GM21390 (cell line): ENCODE data around the gene KCNT1.

Experiments used
- ATAC-seq: cut with Tn5 transposase; IDR thresholded peaks from one replicate; pipeline ENCODE4 v1.9.1; 2021; ENCODE audit not compliant: unreplicated experiment

The KCNT1 gene

GRCh38 chr9:135744333-135745070 lies 42.5 kb downstream of the KCNT1 start:
- no peak for ATAC-seq

- no peak for ATAC-seq
These were observed 43.2 kb downstream of the KCNT1 start for GRCh38 chr9:135745189-135745588.

- no peak for ATAC-seq
These were observed 43.8 kb downstream of the KCNT1 start for GRCh38 chr9:135745686-135746324.

- ATAC-seq: no peak
These were observed 44.6 kb downstream of the KCNT1 start for GRCh38 chr9:135746565-135746964.

GRCh38 chr9:135747311-135747710 lies 45.3 kb downstream of the KCNT1 start:
- no peak for ATAC-seq

GRCh38 chr9:135748676-135749075 lies 46.7 kb downstream of the KCNT1 start:
- ATAC-seq: no peak

- no peak for ATAC-seq
These were observed 47.4 kb downstream of the KCNT1 start for GRCh38 chr9:135749171-135750045.

GRCh38 chr9:135750786-135751185 lies 48.8 kb downstream of the KCNT1 start:
- no peak for ATAC-seq

- no peak for ATAC-seq
These were observed 49.5 kb downstream of the KCNT1 start for GRCh38 chr9:135751501-135751900.

- ATAC-seq: no peak
These were observed 50.6 kb downstream of the KCNT1 start for GRCh38 chr9:135752281-135753204.

- no peak for ATAC-seq
These were observed 51.6 kb downstream of the KCNT1 start for GRCh38 chr9:135753391-135754105.

GRCh38 chr9:135756576-135756975 lies 54.6 kb downstream of the KCNT1 start:
- ATAC-seq: no peak

- no peak for ATAC-seq
These were observed 55.4 kb downstream of the KCNT1 start for GRCh38 chr9:135757356-135757755.

- ATAC-seq: no peak
These were observed 56.1 kb downstream of the KCNT1 start for GRCh38 chr9:135758056-135758455.

GRCh38 chr9:135758870-135759269 lies 56.9 kb downstream of the KCNT1 start:
- ATAC-seq: no peak

- ATAC-seq: no peak
These were observed 57.8 kb downstream of the KCNT1 start for GRCh38 chr9:135759676-135760300.

GRCh38 chr9:135760465-135760864 lies 58.5 kb downstream of the KCNT1 start:
- ATAC-seq: no peak

GRCh38 chr9:135761150-135761844 lies 59.3 kb downstream of the KCNT1 start:
- no peak for ATAC-seq

GRCh38 chr9:135761845-135762168 lies 59.8 kb downstream of the KCNT1 start:
- ATAC-seq: no peak
